HG03439 (cell line): ENCODE results near the gene ICE2.

Experiments
- ATAC-seq: cut with Tn5 transposase; IDR thresholded peaks from one replicate; pipeline ENCODE4 v1.9.1; 2021; ENCODE audit warnings: mild to moderate bottlenecking, moderate library complexity; ENCODE audit not compliant: unreplicated experiment

Gene ICE2, protein sequence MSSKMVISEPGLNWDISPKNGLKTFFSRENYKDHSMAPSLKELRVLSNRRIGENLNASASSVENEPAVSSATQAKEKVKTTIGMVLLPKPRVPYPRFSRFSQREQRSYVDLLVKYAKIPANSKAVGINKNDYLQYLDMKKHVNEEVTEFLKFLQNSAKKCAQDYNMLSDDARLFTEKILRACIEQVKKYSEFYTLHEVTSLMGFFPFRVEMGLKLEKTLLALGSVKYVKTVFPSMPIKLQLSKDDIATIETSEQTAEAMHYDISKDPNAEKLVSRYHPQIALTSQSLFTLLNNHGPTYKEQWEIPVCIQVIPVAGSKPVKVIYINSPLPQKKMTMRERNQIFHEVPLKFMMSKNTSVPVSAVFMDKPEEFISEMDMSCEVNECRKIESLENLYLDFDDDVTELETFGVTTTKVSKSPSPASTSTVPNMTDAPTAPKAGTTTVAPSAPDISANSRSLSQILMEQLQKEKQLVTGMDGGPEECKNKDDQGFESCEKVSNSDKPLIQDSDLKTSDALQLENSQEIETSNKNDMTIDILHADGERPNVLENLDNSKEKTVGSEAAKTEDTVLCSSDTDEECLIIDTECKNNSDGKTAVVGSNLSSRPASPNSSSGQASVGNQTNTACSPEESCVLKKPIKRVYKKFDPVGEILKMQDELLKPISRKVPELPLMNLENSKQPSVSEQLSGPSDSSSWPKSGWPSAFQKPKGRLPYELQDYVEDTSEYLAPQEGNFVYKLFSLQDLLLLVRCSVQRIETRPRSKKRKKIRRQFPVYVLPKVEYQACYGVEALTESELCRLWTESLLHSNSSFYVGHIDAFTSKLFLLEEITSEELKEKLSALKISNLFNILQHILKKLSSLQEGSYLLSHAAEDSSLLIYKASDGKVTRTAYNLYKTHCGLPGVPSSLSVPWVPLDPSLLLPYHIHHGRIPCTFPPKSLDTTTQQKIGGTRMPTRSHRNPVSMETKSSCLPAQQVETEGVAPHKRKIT

DNA sequence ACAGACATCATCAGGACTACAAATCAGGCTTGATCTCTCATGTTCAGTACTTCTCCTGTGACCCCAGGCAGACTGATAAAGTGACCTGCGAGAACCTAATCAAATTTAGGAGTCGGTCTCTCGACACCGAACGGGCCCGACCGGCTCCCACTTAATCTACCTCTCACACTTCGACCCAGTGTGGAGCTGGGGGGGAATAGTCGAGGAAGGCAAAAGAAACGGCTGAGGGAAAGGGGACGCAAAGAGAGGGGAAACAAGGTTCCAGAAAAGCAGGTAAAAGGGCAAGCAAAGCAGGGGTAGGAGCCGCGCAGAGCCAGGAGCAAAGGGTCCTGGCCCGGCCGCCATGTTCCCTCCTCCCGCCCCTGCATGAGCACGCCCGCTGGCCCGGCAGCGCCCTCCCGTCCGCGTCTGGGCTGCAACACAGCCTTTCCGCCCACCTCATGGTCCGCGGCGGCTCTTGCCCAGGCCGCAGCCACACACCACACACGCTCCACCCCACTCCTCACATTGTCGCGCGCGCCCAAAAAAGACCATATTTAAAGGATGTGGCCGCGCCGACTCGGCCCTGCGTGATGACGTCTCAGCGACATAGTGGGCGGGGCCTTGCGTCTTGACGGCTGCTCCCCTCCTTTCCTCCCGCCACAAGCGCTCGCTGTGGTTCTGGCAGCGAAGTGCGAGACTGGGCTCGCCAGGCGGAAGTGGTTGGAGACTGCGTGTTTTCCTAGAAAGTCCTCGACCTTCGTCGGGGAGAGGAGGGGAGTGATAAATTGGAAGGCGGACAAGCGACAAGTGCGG is at the start of gene ICE2:
Gene ICE2 (minus strand): TSS at position 577 of the 795 bp plus-strand sequence. CDS start 1,165 bp downstream, outside the sequence.
- ATAC-seq = peak; percentile 84

DNA sequence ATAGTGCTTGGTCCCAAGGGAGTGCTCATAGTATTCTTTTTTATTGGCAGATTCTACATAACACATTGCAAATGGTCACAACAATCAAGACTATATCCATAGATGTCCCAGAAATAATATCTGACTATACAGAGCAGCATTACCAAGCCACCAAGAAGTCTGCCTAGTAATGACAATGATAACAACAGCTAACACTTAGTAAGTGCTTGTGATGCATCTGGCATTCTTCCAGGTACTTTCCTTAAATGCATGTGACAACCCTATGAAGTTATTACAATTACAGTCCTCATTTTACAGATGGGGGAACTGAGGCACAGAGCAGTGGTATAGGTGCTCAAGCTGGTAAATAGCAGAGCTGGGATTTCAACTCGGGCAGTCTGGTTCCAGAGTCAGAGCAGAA is 49.6 kb upstream of the ICE2 start:
- ATAC-seq = no peak

DNA sequence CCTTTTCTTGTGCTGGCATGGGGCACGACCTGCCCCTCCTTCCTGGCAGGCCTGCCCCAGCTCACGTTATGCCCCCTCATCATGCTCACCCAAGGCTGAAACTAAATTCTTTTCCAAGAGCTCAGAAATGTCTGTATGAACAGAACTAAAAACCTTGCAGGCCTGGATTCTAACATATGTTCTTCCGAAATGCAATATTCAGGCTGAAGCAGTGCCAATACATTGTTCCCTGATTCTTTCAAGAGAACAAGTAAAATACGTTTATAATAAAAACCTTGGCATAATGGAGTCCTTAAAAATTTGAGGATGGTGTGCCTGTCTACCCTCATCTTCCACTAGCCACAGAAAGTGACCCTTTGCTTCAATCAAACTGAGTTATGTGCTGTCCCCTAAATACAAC is 48.5 kb upstream of the ICE2 start:
- no peak for ATAC-seq

DNA sequence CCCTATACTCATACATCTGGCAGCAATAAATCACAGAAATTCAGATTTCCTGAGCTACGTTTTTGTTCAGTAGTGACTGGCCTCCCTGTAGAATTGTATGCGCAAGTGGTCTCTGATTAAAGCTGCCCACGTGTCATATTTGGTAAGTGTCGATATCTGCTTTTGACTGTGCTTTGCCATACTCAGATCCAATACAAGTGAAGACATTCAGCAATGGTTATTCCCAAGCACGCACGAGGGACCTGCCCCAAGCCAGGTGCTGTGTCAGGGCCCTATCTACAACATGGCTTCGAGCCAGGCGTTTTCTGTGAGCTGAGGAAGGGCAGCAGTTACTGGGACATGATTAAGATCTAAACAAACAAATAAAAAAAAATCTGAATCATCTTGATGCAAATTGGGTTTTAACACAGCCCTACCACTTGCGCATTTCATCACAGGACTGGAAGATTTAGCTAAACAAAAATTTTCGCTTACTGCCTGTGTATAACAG is 47.2 kb upstream of the ICE2 start:
- no peak for ATAC-seq

DNA sequence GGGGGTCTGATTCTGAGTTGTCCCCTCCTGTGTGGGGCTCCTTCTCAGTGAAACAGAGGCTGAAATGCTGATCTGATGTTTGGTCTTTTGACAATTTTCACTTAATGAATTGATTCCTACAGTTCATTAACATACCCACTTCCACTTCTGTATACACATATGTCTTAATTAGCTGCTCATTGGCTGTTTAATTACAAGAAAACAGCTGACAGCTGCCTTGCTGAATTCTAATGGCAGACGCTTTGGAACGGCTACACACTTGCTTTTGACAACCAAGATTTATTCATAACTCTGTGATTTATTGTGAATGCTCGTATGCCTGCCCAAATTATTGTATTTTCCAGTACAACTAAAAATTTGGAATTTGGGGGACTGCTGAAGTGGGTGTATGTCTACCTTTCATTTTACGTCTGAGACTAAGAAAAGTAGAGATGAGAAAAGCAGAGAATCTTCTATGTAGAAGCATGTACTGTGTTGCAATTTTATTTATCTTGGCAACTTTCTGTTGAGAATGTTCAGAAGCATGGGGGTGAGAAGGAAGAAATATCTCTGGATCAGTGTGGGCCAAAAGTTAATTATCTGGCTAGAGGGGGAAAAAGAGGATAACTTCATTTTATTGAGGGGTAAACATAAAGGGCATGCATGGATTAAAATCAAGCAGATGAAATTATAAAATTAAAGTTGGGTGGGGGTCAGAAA is 46.5 kb upstream of the ICE2 start:
- no peak for ATAC-seq

DNA sequence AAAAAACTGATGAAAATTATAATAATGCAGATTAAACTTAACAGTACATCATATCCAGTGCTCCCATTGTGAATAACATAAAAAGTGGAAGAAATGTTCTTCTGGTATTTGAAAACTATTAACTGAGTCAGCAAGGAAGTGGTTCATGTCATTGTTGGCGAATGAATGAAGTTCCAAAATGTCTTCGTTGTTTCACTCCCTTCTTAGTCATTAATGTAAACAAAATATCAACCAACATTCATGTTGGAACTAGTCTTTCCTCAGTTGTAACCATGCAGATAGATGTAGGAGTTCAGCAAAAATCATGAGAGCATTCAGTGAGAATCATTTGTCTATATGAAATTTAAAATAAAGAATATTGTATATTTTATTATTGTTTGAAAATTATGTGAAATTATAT is 44.1 kb upstream of the ICE2 start:
- no peak for ATAC-seq

DNA sequence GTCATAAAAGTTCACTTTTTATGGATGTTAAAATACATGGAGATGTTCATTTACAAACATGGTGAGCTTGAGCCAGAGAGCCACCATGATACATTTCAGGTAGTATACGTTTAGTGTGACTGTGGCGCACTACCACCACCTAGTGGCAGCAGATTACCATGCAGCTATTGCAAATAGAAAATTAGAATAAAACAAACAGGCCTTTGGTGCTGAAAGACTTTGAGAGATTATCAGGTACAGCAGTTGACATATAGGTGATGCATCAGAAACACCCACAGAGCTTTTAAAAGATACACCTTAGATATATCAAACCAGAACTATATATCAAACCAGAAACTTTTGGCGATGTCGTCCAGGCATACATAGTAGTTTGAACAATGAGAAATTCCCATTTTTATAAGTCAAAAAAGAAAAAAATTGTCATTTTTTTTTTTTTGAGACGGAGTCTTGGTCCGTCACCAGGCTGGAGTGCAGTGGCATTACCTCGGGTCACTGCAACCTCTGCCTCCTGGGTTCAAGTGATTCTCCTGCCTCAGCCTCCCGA is 42.0 kb upstream of the ICE2 start:
- peak; percentile 63 for ATAC-seq

DNA sequence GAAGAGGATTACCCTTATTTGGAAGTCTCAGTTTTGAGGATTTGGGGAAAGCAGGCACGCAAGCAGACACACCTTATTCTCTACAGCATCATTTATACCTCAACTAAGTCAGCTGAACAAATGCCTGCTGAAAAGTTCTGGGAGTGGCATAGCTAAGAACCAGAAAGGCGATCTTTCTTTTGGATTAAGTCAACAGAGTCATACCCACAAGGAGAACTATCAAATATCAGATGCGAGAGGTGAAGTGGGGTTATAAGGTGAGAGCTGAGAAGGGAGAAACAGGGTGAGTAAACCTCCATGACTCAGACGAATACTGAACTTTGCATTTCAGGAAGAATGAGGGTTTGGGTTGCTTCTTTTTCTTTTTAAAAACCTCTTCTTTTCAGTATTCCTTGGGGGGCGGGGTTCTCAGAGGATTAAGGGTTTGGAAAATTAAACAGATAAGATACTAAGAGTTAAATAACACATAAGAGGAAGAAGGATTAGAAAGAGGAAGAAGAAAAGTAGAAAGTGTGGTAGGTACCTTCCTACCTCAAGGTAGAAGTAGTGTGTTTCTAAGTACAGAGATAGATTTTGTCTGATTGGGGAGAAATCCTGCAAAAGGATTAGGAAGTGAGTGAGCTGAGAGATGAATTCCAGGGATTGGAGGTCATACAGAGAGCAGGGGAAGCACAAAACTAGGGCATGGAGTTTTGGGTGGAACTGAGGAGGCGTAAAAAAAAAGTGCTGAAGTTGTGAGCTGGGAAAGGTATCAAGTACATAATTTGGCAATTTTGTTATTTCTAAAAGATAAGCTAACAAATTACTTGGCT is 41.3 kb upstream of the ICE2 start:
- ATAC-seq = no peak

DNA sequence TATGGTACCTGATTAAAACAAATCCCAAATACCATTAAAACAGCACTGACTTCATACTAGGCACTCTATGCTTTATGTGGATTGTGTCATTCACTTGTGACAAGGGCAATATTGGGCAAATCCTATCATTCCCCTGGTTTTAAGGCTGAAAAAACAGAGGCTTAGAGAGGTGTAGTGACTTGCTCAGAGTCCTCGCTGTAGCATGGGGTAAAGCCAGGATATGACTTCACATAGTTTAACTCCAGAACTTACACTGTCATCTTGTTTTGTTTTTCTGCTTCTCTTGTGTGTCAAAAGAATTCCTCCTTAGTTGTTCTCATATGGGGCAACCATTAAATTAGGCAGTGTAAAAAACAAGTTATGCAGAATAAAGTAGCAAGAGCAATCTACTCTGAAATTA is 40.3 kb upstream of the ICE2 start:
- ATAC-seq = no peak

DNA sequence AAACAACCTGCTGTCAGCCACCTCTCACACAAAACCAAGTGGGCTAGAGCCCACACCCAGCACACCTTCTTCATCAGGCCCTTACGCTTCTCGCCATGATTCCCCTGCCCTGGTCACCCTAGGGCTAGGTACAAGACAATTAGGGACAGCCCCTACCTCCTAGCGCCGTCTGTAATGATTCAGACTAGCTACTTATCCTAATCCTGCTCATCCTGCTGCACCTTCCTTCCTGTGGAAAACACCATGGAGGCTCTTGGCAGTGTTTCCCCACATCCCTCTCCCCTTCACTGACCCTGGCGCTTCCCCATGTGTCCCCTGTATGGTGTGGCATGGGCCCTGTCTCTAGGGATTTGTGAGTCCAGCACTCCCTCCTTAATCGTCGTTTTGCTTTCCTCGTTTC is 39.6 kb upstream of the ICE2 start:
- ATAC-seq = no peak

DNA sequence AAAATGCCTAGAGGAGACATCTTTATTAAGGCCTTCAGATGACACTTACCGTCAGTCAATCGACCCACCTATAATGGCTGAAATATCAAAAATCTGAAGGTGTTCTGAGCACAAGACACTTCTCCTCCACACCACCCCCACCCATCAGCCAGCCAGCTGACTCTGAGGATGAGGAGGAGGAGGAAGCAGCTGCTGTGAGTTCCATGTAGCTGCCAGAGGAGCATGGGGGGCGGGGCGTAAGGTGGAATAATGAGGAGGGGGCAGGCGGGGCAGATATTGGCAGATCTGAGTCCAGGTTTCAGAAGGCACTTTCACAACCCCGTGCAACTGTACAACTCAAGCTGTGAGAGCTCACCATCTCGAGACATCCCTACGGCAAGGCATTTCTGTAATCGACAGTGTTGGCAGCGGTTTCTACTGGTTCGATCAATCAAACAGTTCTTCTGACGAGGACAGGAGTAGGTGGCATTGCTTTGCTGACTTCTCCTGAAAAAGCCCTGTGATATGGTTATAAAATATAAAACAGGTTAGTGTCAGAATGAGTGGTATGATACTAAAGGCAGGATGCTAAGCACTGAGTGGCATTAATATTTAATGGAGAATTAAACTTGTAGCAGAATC is 35.4 kb upstream of the ICE2 start:
- ATAC-seq = no peak

DNA sequence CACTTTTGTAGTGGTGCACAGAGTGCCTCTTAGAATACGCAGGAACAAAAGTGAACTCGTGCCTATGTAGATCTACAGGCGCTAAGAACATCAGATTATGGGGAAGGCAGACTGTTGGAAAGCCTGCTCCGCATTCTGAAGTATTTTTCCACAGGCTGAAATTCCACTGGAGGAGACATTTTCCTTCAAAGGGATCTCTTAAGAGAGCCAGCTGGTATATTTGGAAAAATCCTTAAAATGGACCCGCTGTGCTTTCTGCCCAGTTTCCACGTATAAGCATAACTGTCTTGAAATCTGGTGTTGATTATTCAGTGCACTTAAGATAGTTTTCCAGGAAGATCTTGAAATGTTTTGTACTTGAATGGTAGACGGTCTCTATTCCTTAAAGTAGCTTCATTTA is 34.7 kb upstream of the ICE2 start:
- no peak for ATAC-seq

DNA sequence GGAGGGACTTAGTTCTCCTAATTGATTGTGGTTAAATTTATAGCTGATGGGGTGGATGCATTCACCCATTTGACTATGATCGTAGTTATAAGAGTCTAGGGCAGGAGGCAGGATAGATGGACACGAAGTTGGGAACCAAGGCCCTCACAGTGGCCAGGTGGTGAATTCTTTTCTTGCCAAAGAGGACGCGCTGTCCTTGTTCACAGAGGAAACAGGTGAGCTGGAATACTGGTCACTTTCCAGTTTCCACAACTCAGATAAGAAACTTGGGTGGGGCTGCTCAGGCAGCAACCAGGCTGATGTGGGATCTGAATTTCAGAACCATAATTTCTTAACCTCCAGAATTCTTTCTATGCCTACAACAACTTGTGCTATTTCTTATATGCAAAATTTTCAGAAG is 34.0 kb upstream of the ICE2 start:
- no peak for ATAC-seq

DNA sequence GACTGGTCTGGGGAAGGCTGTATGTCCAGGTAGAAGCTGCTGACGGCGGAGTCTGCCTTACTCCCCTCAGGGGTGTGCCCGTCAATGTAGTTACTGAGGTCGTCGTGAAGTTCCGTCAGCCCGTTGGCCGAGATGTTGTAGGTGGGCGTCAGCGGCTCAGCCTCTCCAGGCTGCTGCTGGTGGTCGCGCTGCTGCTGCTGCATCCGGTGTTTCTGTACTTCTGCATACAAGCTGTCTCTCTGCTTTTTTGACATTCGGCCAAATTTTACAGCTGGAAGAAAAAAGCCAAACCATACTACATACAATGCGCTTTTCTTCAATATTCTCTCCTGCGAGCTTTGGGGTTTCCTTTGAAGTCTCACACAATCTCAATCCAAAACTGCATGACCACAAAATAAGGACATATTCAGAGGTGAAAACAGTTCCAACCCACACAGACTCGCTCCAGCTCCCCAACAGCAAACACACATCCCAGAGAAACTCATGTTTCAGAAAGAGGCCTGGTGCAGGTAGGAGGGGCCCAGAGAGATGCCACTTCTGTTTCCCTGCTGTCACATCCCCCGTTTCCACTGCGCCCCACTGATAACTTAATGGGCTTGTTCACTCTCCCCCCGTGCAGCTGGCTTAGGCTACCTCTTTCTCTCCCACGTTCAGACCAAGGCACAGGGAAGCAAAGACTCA is 32.5 kb upstream of the ICE2 start:
- no peak for ATAC-seq

DNA sequence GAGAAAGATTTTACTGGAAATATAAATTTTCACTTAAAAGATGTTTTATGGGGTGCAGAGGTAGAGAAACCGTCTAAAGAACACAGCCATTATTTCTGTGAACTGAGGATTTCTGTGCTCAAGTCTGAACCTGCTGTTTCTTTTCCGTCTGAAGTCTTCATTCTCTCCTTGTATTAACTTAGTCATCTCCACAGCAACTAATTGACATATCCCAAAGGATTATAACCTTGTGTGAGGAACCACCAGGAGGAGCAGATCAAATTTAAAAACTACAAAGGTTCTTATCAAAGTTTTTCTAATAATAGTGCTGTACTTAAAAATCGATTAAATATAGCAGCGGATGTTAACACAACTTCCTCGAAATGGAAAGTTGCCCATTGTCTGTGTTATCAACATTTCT is 31.1 kb upstream of the ICE2 start:
- ATAC-seq = no peak

DNA sequence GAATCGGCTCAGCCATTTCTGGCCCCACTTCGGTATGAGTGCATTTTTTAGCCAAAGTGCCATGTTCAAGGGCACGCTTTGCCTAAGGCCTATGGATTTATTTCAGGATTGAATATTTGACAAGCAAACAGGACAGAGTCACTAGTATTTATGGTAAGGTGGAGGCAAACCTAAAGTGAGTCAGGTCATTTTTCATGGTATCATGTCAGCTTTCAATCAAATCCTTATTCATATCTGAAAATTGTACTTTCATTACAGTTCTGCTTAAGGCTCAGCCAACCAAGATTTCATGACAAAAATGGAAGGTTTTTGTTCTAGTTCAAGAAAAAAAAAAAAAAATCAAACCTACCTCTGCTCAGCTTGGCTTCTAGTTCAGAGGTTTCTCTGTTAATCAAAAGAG is 30.5 kb upstream of the ICE2 start:
- no peak for ATAC-seq

DNA sequence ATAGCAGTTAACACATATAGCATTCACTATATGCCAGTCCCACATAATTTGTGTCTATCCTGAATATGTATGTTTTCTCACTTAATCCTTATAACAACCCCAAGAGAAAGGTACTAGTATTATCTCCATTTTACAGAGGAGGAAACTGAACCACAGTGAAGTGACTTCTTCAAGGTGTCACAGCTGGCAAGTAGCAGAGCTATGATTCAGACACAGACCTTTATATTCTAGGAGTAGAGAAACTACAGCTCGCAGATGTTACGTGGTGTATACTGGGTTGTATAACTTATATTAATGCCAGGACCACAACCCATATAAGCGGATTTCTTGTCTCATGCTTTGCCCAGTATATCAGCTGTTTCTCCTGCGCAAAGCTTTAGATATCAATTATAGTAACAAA is 29.5 kb upstream of the ICE2 start:
- ATAC-seq = no peak
